SKM-1 (cell line): ENCODE measurements around the gene SH2D3C.

ENCODE experiments used
- DNase-seq: peaks from one replicate; lab custom pipeline; 2025; ENCODE audit not compliant: unreplicated experiment; lab: John Stamatoyannopoulos, UW

SH2D3C gene

GRCh38 chr9:127785933-127786772 lies 7.7 kb upstream of the SH2D3C start, which contains the start of gene CDK9:
CDK9 (plus strand) TSS chr9:127786034; CDS start chr9:127786149, 115 bp downstream.
- DNase-seq, result peak; percentile 67

GRCh38 chr9:127785023-127785932 lies 6.8 kb upstream of the SH2D3C start:
- peak; percentile 29 for DNase-seq

DNA sequence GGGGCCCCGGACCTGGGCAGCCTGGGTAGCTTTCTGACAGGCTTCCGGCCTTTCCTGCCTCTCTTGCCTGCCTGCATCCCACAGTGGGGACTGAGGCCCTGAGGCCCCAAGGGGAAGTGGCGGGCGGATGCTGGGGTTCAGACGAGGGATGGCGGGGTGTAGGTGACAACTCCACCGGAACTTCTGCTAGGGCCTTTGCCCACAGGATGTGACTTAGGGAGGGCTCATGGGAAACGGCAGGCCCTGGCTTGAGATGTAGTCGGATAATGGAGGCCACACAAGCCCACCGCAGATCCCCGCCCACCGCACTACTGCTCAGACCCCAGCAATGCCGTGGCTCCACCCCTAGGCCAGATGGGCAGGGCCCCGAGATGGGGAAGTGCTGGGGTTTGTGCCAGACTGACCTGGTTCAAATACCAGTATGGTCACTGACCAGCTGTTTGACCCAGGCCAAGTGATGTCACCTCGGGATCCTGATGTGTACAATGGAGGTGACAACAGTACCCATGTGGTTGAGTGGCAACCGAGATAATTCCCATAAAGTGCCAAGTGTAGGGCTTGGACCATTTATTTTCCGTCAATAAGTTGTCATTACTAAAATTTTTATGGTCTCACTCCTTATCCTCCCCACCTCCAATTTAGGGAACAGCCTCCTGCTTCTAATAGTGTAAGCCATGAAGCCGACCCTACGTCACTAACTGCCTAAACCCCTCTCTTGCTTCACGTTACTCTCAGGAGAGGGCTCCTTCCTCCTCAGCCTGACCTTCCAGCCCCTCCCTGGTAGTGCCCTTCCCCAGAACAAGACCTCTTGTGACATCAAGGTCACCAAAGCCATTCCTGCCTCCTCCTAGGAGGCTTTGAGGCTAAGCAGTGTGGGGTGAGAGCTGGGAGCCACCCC lies 4.9 kb upstream of the SH2D3C start:
- DNase-seq, result peak; percentile 94

DNA sequence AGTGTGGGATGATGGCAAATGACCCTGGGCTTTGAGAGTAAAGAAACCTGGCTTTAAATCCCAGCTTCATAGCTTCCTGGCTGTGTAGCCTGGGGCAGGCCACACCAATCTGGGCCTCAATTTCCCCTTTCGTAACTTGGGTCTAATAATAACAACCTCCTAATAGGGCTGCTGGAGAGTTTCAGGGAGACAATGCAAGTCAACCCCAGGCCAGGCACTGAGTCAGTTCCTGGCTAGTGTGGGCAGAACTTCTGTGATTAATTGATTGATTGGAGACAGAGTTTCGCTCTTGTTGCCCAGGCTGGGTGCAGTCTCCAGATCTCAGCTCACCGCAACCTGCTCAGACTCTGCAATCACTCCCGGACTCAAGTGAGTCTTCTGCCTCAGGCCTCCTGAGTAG lies 3.3 kb upstream of the SH2D3C start:
- no peak for DNase-seq

DNA sequence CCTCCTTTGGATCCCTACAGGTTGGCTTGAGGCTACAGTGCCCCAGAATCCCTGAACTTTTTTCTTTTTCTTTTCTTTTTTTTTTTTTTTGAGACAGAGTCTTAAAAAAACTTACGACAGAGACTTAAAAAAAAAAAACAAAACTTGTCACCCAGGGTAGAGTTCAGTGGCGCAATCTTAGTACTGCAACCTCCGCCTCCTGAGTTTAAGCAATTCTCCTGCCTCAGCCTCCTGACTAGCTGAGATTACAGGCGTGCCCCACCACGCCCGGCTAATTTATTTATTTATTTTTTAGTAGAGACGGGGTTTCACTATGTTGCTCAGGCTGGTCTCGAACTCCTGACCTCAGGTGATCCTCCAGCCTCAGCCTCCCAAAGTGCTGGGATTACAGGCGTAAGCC lies 2.4 kb upstream of the SH2D3C start:
- peak; percentile 58 for DNase-seq

GRCh38 chr9:127780126-127780885 lies 1.8 kb upstream of the SH2D3C start:
- DNase-seq, result no peak

- DNase-seq, result peak; percentile 65
Measured at GRCh38 chr9:127779136-127779981, 893 bp upstream of the SH2D3C start.

GRCh38 chr9:127777368-127777980 lies 992 bp downstream of the SH2D3C start:
- no peak for DNase-seq

- DNase-seq, result no peak
Measured at GRCh38 chr9:127776924-127777289, 1.6 kb downstream of the SH2D3C start.

DNA sequence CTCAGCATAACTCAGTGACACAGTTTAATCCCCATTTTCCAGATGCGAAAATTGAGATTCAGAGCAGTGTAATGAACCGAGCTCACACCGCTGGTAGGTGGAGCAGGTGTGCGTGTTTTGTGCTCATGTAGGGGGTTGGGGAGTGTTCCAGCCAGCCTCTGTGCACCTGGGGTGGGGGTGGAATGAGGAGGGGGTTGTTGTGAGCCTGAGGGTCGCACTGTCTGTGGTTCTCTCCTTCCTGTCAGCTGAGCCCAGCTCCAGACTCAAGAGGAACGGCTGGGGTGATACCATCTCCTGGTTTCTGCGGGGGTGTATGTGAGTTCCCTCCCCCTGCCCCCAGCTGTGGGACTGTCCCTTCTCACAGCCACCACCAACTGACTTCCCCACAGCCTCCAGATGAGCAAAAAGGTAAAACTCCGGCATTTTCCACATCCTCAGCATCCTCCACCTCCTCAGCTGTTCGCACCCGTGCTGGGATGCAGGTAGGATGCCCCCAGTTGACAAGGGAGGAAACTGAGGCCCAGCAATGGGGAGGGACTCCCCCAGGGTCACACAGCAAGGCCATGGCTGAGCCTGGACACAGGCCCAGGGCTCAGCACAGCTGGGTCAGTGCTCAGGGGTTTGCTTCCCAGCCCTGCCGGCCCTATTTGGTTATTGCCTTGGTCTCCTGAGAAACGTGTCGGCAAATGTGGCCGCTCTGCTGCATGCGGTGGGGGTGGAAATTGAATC lies 2.1 kb downstream of the SH2D3C start:
- peak; percentile 64 for DNase-seq

- DNase-seq, result no peak
Measured at GRCh38 chr9:127773981-127774380, 4.5 kb downstream of the SH2D3C start.

GRCh38 chr9:127773272-127773671 lies 5.2 kb downstream of the SH2D3C start:
- no peak for DNase-seq

GRCh38 chr9:127772603-127773002 lies 5.9 kb downstream of the SH2D3C start:
- DNase-seq, result no peak

DNA sequence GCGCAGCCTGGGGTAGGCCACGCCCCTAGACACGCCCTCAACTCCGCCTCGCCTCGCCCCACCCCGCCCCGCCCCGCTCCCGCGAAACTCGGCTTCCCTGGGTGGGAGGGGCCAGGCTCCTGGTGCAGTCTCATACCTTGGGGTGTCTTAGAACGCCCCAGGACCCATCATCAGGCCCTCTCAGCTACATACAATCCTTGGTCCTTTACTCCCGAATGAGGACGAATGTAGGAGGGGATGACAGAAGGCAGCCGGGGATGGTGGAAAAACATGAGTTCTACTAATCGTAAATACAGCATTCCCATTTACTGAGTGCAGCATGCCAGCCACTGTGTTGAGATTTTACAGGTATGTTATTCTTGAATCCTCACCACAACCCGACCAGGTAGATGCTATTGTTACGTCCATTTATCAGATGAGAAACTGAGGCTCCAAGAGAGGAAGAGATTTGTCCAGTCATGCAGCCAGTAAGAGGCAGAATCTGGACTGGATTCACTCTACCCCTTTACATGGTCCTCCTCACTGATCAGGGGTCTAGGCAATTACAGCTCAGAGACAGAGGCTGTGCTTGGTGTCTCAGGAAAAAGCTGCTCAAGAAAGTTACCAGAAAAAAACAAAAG lies 6.8 kb downstream of the SH2D3C start:
- no peak for DNase-seq

- DNase-seq, result peak; percentile 91
Measured at GRCh38 chr9:127770905-127771569, 7.4 kb downstream of the SH2D3C start.

GRCh38 chr9:127770583-127770904 lies 7.9 kb downstream of the SH2D3C start:
- no peak for DNase-seq

- DNase-seq, result no peak
Measured at GRCh38 chr9:127769929-127770582, 8.4 kb downstream of the SH2D3C start.
